Loucy (cell line): Measurements from ENCODE around the gene FGF2.
"Not testable (repeated sequence)": the region's sequence is repeated elsewhere in the genome, so short reads cannot be mapped to it uniquely, and the experiment has no call there.

Source experiments
- H2AFZ ChIP-seq: fragments of 200-600 bp; sonication (generic); 2 replicates; pipeline ENCODE4 v1.6.0; 2016; ENCODE audit warnings: antibody characterized with exemption, mild to moderate bottlenecking, low read length, moderate library complexity
- H3F3A ChIP-seq: fragments of 200-600 bp; 2 replicates; pipeline ENCODE4 v1.6.0; 2016; ENCODE audit warnings: antibody characterized with exemption, low read depth, mild to moderate bottlenecking
- H3K27me3 ChIP-seq: fragments of 200-600 bp; sonication (generic); 2 replicates; pipeline ENCODE4 v1.6.1; 2014; ENCODE audit warnings: low read length, mild to moderate bottlenecking; ENCODE audit not compliant: insufficient read depth, poor library complexity, severe bottlenecking
- H3K36me3 ChIP-seq: fragments of 200-600 bp; sonication (generic); 2 replicates; pipeline ENCODE4 v1.6.1; 2016; ENCODE audit warnings: low read length; ENCODE audit not compliant: insufficient read depth
- H3K4me1 ChIP-seq: fragments of 200-600 bp; sonication (generic); 2 replicates; pipeline ENCODE4 v1.5.1; 2014; ENCODE audit warnings: low read length, mild to moderate bottlenecking; ENCODE audit not compliant: insufficient read depth, poor library complexity, severe bottlenecking
- H3K4me2 ChIP-seq: fragments of 200-600 bp; sonication (generic); 2 replicates; pipeline ENCODE4 v1.6.0; 2014; ENCODE audit warnings: antibody characterized with exemption, low read length, low read depth, mild to moderate bottlenecking; ENCODE audit not compliant: poor library complexity, severe bottlenecking
- H3K4me3 ChIP-seq: fragments of 200-600 bp; sonication (generic); 2 replicates; pipeline ENCODE4 v1.5.1; 2014; ENCODE audit warnings: low read length, mild to moderate bottlenecking, mixed read lengths; ENCODE audit not compliant: poor library complexity, severe bottlenecking
- H3K79me2 ChIP-seq: fragments of 200-600 bp; sonication (generic); 2 replicates; pipeline ENCODE4 v1.6.1; 2014; ENCODE audit warnings: low read length; ENCODE audit not compliant: insufficient read depth
- H3K9ac ChIP-seq: fragments of 200-600 bp; sonication (generic); 2 replicates; pipeline ENCODE4 v1.6.0; 2014; ENCODE audit warnings: mild to moderate bottlenecking, low read depth, low read length, moderate library complexity; ENCODE audit not compliant: poor library complexity, severe bottlenecking
- H3K9me2 ChIP-seq: fragments of 200-600 bp; sonication (generic); replicated peaks from 2 replicates; pipeline ENCODE4 v1.6.1; 2016; ENCODE audit warnings: low read depth, low read length, mixed read lengths
- H3K9me3 ChIP-seq: fragments of 200-600 bp; sonication (generic); 2 replicates; pipeline ENCODE4 v1.6.1; 2014; ENCODE audit warnings: mild to moderate bottlenecking, antibody characterized with exemption, low read length, low read depth; ENCODE audit not compliant: insufficient read depth
- H4K20me1 ChIP-seq: fragments of 200-600 bp; sonication (generic); 2 replicates; pipeline ENCODE4 v1.6.0; 2014; ENCODE audit warnings: antibody characterized with exemption, low read length, mild to moderate bottlenecking; ENCODE audit not compliant: insufficient read depth, poor library complexity, severe bottlenecking
- EZH2phosphoT487 ChIP-seq: fragments of 200-600 bp; IDR thresholded peaks from 2 replicates; pipeline ENCODE4 v1.6.1; 2018; ENCODE audit warnings: antibody characterized with exemption, mild to moderate bottlenecking, moderate library complexity, borderline replicate concordance
- TF ChIP-seq, protein P1 (sequence below): fragments of 200-600 bp; sonication (generic); conservative IDR thresholded peaks from 2 replicates; pipeline ENCODE4 v1.5.1; 2014; ENCODE audit warnings: mild to moderate bottlenecking, antibody characterized with exemption, low read length

Gene FGF2

DNA sequence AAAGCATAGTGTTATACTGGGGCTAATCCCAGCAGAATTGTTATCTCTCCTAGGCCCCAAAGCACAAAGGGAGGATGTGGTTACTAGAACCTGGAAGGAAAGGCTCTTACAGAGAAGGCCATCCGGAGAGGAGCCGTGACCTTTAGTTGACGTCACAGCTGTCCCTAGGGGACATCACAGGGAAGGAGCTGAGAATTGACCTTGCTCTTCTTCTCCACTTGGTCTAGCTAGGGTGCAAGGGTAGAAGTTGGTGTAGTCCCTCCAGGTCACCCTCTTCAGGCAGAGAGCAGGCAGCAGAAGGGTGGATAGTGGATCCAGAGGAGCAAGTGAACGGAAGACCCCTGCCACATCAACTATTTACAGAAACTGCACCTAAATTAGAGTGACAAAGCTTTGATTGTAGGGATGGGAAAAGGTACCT lies 22.8 kb upstream of the FGF2 start:
- Histone ChIP-seq H2AFZ (no peak overlapping the region), H3K27me3 (no peaks in the 10 kb centered on the region), H3K79me2 (no peaks in the 10 kb centered on the region), H3K4me2 (no peak overlapping the region), H3K36me3 (no peaks in the 10 kb centered on the region), H3K9me3 (no peaks in the 10 kb centered on the region), H3F3A (no peaks in the 10 kb centered on the region), H3K4me1 (no peaks in the 10 kb centered on the region), H3K9me2 (no peaks in the 10 kb centered on the region), H3K9ac (no peak overlapping the region), H3K4me3 (no peak overlapping the region), H4K20me1 (no peaks in the 10 kb centered on the region)
- TF ChIP-seq, protein P1, sequence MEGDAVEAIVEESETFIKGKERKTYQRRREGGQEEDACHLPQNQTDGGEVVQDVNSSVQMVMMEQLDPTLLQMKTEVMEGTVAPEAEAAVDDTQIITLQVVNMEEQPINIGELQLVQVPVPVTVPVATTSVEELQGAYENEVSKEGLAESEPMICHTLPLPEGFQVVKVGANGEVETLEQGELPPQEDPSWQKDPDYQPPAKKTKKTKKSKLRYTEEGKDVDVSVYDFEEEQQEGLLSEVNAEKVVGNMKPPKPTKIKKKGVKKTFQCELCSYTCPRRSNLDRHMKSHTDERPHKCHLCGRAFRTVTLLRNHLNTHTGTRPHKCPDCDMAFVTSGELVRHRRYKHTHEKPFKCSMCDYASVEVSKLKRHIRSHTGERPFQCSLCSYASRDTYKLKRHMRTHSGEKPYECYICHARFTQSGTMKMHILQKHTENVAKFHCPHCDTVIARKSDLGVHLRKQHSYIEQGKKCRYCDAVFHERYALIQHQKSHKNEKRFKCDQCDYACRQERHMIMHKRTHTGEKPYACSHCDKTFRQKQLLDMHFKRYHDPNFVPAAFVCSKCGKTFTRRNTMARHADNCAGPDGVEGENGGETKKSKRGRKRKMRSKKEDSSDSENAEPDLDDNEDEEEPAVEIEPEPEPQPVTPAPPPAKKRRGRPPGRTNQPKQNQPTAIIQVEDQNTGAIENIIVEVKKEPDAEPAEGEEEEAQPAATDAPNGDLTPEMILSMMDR, result no peak
- TF ChIP-seq EZH2phosphoT487, result no peak

DNA sequence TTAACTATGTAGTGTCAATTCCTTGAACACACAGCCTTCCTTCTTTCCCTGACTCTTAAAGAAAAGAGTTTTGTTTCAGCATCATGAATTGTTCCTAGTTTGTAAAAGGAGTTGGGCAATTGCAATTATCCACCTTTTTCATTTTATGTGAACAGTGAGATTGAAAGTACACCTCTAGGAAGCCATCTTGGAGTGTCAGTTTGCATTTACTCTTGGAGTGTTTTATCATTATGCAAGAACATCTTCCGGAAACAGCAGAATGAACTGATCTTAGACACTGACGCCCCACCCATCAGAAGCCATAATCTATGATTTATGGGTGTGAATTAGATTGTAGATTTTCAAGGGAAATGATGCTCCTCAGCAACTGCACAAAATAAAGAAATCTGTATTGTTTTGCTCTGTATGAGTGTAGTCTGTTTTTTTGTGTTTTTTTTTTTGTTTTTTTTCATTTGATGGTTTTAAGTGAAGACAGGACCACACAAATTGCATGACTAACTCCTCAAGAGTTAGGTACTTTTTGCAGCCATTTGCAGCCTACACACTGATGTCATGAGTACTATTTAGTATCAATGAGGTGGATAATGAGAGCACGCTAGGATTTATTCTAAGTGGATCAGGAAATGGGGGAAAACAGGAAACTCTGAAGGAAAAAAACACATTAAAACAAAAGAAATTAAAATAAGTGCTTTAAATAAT lies 19.5 kb upstream of the FGF2 start:
- Histone ChIP-seq H2AFZ (peak overlapping the region; percentile 17; the same call in 1 of the 2 replicates), H3F3A (no peaks in the 10 kb centered on the region)

DNA sequence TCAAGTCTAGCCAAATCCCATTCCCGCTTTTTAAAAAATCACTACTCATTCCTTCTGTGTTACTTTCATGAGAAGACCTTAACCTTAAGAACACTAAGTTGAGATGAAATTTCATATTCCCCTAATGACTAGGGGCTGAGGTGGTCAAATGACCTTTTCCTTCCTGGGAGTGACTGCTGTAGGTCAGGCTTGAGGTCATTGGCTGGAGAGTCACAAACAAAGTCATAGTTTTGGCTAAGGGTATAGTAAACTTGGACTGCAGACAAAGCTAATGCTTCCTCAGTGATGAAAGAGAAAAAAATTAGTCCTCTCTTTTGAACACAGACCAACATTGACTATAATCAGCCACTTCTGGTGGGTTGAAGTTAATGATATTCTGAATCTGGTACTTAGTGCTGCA lies 16.0 kb upstream of the FGF2 start:
- Histone ChIP-seq H2AFZ (no peak overlapping the region), H3K9me2 (no peaks in the 10 kb centered on the region), H3K79me2 (no peaks in the 10 kb centered on the region), H3K27me3 (no peaks in the 10 kb centered on the region), H4K20me1 (no peaks in the 10 kb centered on the region), H3F3A (no peaks in the 10 kb centered on the region), H3K9me3 (no peaks in the 10 kb centered on the region), H3K4me3 (no peak overlapping the region), H3K36me3 (no peaks in the 10 kb centered on the region), H3K9ac (no peak overlapping the region), H3K4me2 (no peak overlapping the region), H3K4me1 (no peaks in the 10 kb centered on the region)
- TF ChIP-seq EZH2phosphoT487, result no peak
- TF ChIP-seq, protein P1, result no peak

More for the DNA sequence above, 19.5 kb upstream of the FGF2 start:
- H3K9me2 ChIP-seq, result no peaks in the 10 kb centered on the region
- H3K4me1 ChIP-seq, result no peaks in the 10 kb centered on the region
- TF ChIP-seq, protein P1, result no peak
- TF ChIP-seq EZH2phosphoT487, result no peak
- H4K20me1 ChIP-seq, result no peaks in the 10 kb centered on the region
- no peaks in the 10 kb centered on the region for H3K79me2 ChIP-seq
- H3K27me3 ChIP-seq, result no peaks in the 10 kb centered on the region
- H3K9ac ChIP-seq, result no peak overlapping the region
- H3K9me3 ChIP-seq, result no peaks in the 10 kb centered on the region
- H3K36me3 ChIP-seq, result no peaks in the 10 kb centered on the region
- no peak overlapping the region for H3K4me2 ChIP-seq
- no peak overlapping the region for H3K4me3 ChIP-seq

DNA sequence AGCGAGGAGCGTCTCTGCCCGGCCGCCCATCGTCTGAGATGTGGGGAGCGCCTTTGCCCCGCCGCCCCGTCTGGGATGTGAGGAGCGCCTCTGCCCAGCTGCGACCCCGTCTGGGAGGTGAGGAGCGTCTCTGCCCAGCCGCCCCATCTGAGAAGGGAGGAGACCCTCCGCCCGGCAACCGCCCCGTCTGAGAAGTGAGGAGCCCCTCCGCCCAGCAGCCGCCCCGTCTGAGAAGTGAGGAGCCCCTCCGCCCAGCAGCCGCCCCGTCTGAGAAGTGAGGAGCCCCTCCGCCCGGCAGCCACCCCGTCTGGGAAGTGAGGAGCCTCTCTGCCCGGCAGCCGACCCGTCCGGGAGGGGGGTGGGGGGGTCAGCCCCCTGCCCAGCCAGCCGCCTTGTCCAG lies 14.8 kb upstream of the FGF2 start:
- not testable (repeated sequence) for H3K4me1 ChIP-seq, H2AFZ ChIP-seq, H3F3A ChIP-seq, H3K4me3 ChIP-seq, H3K9me2 ChIP-seq, H3K9ac ChIP-seq, H3K4me2 ChIP-seq, H4K20me1 ChIP-seq, H3K79me2 ChIP-seq, H3K36me3 ChIP-seq, H3K27me3 ChIP-seq, H3K9me3 ChIP-seq

DNA sequence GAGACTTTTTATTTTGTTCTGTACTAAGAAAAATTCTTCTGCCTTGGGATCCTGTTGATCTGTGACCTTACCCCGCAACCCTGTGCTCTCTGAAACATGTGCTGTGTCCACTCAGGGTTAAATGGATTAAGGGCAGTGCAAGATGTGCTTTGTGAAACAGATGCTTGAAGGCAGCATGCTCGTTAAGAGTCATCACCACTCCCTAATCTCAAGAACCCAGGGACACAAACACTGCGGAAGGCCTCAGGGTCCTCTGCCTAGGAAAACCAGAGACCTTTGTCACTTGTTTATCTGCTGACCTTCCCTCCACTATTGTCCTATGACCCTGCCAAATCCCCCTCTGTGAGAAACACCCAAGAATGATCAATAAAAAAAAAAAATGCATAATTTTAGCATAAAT lies 13.8 kb upstream of the FGF2 start:
- H3K4me3 ChIP-seq, H2AFZ ChIP-seq, H3K36me3 ChIP-seq, H4K20me1 ChIP-seq, H3K4me1 ChIP-seq, H3K9me3 ChIP-seq, H3K9me2 ChIP-seq, H3K79me2 ChIP-seq, H3K27me3 ChIP-seq, H3F3A ChIP-seq, H3K9ac ChIP-seq, H3K4me2 ChIP-seq: not testable (repeated sequence)
